HG02678 (cell line): ENCODE measurements around the gene PGPEP1.
"Not testable (repeated sequence)": the region's sequence is repeated elsewhere in the genome, so short reads cannot be mapped to it uniquely, and the experiment has no call there.

Experiments
- ATAC-seq: cut with Tn5 transposase; IDR thresholded peaks from one replicate; pipeline ENCODE4 v1.9.1; 2021; ENCODE audit warnings: mild to moderate bottlenecking, moderate library complexity; ENCODE audit not compliant: unreplicated experiment

PGPEP1 gene

DNA sequence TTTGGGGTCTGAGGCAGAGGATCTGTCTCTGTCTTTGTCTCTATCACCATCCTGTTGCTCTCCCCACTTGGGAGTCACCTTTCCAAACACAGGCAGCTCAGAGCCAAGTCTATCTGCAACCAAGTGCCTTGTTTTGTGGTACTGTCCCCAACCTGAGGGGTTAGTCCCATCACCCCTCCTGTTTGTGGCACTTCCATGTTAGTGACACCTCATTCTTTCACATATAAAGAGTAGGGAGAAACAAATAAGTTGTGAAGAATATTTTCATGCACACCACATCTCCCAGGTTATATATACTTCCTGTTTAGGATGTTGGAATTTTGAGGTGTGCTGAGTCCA lies 49.3 kb downstream of the PGPEP1 start:
- ATAC-seq: no peak

DNA sequence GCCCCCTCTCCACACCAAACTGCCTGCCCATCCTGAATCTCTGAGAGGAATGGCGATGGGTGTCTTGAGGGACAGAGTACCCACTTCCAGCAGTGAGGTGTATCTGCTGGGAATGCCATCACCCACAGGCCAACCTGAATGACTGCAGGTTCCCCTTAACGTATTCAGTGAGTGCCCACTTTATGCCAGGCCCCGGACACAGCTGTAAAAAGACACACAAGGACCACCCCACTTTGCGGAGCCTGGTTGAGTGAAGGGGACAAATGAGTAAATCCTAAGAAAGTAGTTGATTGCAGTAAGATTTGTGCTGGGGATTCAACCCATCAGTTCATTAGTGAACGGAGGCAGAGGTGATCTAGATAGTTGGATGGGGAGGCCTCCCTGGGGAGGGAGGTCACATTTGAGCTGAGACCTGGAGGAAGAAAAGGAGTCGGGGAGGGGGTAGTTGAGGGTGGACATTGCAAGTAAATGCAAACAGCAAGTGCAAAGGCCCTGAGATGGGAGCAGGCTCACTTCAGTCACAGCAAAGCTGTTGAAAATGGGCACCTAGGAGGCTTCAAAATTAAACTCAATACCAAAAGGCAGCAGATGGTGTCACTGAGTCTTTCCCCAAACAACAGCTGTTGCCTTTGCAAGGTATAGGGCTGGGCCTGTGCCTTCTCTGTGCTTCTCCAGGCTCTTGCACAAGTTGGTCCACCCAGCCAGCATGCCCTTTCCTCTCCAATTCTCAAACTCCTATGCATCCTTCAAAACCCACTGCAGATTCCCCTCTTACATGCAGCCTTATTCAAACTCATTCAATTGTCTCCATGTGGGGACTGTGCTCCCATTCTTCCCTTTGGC lies 49.9 kb downstream of the PGPEP1 start:
- no peak for ATAC-seq

DNA sequence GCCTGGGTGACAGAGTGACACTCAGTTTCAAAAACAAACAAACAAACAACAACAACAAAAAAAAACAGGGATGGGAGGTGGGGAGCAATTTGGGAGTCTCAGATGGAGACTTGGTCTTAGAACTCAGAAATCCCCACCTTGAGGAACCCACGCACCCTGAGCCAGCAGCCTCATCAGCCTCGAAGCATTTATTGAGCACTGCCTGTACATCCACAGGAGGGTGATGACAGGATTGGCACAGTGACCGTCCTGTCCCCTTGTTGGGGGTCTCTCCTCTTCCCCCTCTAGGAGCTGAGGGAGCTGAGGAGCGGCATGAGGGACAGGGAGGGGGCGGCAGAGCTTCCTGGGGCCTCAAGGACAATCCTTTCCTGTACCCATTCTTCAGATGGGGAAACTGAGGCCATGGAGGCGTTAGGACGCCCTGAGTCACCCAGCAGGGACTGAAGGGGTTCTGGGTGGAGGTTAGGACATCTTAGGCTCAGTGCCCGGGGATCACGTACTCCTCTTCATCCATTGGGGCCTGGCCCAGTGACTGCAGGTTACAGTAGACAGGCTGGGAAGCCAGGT lies 51.2 kb downstream of the PGPEP1 start:
- no peak for ATAC-seq

DNA sequence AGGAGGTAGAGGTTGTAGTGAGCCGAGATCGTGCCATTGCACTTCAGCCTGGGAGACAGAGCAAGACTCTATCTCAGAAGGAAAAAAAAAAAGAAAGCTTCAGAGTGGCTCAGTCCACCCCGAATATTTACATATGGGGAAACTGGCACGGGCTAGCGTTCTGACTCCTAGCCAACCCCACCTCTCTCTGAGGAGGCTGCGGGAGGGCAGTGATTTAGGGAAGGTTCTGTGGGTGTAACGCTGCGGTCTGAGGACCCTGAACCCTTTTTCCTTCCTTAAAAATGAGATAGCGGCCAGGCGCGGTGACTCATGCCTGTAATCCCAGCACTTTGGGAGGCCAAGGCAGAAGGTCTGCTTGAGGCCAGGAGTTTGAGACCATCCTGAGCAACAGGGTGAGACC lies 52.0 kb downstream of the PGPEP1 start:
- no peak for ATAC-seq

DNA sequence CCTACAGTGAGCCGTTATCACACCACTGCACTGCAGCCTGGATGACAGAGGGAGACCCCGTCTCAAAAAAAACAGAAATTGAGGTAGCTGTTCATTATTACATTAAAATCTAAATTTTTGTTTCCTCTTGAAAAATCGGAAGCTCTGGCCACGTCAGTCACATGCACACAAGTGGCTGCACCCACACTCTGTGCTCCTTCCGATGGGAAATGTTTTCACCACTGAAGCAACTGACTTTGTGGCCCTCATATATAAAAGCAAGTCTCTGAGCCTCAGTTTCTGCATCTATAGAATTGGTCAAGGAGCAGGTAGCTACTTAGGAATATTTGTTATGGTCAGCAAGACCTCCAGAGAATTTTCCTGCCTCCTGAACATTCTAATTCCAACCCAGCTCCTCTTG lies 52.5 kb downstream of the PGPEP1 start:
- no peak for ATAC-seq

DNA sequence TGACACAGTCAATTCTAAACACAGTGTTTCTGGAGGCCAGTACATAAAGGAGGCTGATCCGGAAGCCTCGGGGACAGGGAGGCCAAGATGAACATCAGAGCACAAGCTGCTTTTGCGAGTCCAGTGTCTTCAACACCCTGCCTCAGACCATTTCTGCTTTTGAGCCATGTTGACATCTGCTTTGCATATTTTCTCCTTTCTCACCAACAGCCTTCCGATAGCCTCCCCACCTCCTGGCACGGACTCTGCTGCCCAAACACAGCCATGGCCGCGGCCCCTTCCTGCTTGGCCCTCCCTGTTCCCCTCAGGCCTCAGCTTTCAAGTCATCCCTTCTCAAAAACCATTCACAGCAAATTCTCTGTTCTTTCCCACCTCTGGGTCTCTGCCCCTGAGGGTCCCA lies 53.4 kb downstream of the PGPEP1 start:
- ATAC-seq: no peak

DNA sequence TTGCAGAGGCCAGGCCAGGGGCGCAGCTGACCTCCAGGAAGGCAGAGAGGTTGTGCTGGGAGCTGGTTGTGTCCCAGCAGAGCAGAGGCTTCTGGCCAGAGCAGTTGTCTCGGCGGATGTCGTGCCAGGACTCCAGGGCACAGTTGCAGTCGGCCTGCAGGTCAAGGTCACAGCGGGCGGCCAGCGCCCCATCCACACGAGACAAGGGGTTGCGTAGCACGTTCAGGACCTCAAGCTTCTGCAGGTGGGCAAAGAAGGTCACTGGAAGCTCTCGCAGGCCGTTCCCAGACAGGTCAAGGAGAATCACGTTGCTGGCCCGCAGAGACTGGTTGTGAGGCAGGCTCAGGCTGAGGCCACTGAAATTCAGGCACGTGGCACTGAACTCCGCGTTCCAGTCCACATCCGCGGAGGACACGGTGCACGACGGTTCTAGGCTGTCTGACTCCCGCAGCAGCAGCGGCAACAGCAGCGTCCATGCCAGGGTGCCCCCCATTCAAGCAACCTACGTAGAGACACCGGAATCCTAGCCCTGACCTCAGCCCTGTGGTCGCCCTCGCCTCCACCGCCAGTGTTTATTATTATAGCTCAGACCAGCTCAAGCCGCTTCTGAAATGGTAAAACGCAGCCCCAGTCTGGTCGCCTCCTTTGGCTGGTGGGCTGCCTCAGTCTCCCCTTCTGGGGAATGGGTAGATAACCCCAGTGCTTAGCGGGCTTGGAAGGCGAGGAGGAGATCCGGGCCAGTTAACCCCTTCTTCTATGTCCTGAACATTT lies 56.3 kb downstream of the PGPEP1 start:
- ATAC-seq: no peak

DNA sequence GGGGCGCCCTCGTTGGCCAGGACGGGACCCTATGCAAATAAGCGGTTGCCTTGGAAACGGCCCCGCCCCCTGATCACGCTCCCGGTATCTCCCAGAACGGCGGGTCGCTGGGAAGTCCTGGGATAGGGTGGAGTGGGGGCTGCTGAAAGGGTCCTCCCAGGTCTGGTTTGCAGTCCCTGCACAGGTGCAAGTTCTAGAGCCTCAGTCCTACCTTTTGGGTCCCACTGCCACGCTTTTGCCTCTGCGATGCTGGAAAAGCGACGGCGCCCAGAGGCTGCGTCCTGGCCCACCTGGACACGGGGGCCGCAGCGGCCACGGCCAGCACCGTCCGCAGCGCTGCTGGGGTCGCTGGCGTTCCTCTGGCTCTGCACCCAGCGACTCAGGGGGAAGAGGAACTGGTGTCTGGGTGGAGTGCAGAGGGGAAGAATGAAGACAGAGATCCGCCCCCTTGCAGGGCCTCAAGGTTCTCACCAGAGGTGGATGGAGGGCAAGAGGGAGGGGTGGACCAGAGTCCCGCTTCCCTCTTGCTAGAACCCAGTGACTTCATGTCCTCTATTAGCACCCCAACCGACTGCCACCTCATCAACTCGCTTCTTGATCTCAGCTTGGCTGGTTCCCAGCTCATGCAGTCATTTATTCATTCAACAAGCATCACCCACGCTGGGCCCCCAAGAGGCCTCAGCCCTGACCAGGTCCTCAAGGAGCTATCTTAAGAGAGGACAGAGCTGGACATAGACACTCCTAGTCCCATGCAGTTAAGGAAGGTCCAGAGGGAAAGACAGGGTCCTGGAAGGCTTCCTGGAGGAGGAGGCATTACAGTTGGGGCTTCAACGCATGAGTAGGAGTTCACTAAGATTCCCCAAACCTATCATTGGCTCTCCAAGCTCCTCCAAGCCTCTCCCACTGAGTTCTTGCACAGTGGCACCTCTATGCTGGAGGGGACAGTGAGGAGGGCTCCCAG lies 57.1 kb downstream of the PGPEP1 start, which contains the start of gene LRRC25:
Gene LRRC25 (minus strand): TSS at position 381 of the 961 bp plus-strand sequence. CDS start 659 bp downstream, outside the sequence.
- ATAC-seq: no peak

DNA sequence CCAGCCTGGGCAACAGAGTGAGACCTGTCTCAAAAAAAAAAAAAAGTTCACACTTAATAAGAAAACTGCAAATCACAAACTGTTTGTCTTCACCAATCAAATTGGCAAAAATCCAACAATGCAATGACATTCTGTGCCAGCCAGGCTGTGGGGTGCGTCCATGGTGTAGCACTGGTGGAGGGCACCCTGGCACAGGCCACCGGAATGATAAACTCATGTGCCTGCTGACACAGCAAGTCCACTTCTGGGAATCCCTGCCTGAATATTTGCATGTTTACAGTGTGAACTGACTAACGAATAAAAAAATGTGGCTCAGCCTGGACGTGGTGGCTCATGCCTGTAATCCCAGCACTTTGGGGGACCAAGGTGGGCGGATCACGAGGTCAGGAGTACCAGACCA lies 58.6 kb downstream of the PGPEP1 start:
- no peak for ATAC-seq

DNA sequence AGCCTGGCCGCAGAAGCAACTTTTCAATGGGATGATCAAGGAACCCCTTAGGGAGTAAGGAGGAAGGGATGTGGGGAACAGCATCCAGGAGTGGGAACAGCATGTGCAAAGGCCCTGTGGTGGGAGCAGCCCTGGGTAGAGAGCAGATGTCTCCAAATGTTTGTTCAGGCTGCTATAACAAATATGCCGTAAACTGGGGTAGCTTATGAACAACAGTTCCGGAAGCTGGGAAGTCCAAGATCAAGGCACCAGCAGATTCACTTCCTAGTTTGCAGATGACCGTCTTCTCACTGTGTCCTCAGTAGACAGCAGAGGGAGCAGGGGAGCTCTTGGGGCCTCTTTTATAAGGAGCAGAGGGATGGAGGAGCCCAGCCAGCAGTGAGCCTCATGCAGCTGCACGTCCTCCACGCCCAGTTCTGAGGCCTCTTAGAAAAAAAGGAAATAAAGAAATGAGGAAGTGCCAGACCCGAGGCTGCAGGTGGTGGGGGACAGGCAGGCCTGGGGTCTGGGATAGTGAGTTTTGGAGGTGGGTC lies 61.2 kb downstream of the PGPEP1 start:
- no peak for ATAC-seq

DNA sequence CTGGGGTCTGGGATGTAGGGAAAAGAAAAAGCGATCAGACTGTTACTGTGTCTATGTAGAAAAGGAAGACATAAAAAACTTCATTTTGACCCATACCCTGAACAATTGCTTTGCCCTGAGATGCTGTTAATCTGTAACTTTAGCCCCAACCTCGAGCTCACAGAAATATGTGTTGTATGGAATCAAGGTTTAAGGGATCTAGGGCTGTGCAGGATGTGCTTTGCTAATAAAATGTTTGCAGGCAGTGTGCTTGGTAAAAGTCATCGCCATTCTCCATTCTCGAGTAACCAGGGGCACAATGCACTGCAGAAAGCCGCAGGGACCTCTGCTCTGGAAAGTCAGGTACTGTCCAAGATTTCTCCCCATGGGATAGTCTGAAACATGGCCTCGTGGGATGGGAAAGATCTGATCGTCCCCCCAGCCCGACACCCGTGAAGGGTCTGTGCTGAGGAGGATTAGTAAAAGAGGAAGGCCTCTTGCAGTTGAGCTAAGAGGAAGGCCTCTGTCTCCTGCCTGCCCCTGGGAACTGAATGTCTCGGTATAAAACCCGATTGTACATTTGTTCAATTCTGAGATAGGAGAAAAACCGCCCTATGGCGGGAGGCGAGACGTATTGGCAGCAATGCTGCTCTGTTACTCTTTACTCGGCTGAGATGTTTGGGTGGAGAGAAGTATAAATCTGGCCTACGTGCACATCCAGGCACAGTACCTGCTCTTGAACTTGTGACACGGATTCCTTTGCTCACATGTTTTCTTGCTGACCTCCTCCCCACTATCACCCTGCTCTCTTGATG lies 62.3 kb downstream of the PGPEP1 start:
- not testable (repeated sequence) for ATAC-seq

DNA sequence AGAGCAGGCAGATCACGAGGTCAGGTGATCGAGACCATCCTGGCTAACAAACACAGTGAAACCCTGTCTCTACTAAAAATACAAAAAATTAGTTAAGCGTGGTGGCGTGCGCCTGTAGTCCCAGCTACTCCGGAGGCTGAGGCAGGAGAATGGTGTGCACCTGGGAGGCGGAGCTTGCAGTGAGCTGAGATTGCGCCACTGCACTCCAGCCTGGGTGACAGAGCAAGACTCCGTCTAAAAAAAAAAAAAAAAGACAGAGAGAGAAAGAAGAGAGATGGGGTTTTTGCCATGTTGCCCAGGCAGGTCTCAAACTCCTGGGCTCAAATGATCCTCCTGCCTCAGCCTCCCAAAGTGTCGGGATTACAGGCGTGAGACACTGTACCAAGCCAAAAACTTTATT lies 65.4 kb downstream of the PGPEP1 start:
- ATAC-seq: not testable (repeated sequence)

DNA sequence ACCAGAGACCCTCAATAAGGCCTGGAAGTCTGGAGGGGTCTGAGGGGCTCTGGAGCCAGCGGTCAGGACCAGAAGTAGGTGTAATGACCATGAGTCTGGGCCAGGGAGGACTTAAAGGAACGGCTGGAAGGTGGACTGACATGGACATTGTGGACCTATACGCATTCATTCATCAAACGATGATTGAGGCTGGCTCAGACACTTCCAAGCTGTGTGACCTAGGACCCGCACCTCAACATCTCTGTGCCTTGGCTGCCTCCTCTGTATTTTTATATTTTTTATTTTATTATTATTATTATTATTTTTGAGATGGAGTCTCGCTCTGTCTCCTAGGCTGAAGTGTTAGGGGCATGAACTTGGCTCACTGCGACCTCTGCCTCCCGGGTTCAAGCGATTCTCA lies 66.4 kb downstream of the PGPEP1 start:
- ATAC-seq: no peak

DNA sequence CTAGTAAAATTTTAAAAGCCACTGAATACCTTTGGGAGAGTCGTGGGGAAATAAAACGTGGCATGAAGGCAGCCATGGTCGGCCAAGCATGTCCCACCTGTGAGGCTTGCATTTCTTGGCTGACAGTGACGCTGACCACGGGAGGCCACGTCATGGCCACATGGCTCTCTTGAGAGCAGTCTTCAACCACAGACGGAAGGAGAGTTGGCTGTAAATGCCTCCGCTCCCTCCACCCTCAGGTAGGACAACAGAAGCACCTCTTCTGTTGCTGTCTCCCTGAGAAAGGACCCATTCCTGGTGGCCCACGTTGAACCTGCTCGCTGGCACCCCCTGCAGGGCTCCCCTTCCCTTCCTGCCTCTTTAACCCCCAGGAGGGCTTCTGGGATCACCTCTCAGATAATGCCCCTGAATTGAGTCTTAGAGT lies 67.7 kb downstream of the PGPEP1 start:
- no peak for ATAC-seq

DNA sequence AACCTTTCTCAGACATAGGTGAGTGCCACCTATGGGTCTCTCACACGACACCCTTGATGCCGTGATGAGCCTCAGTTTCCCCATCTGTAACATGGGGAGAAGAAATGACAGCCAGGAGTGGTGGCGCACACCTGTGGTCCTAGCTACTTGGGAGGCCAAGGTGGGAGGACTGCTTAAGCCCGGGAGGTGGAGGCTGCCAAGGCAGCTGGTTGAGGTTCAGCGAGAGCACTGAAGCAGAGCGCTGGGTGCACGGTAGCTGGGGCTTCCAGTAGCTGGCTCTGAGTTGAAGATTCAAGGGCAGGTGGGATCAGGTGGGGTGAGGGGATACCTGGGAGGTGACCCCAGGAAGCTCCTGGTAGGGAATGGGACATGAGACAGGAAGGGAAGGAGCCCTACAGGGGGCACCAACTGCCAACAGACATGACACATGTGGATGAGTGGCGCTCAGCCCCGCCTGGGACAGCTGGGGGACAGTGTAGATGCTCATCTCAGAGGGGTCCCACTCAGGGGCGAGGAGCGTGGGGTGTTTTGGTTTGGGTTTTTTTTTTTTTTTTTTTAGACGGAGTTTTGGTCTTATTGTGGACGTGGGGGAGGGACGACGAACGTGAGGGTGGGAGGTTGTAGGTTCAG lies 72.3 kb downstream of the PGPEP1 start:
- no peak for ATAC-seq

DNA sequence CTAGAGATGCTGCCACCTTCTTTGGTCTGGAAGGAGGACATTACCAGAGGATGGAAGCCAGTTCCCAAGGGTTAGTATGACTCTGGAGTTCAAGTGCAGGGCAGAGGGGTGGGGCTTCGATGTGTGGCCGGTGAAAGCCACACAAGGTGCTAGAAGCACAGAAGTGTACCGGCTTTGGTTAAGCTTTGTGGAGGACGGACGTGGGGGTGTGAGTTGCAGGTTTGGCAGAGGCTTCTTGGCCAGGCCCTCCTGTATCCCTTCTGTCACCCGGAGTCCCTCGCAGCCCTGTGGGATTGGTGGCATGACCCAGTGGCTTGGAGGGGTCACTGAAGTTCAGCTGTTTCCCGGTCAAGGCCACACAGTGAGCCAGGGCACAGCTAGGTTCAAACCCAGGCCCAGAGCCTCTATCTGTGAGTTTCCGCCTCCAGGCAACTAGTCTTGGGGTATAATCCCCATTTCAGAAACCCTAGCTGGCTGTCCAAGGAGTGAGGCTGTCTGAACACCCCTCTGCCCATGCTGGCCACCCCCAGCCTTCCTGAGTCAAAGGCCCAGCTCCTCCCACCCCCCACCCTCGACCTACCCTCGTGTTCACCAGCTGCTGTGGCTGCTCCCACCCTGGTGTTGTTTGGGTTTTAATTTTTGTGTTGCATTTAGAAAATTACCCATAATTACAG lies 74.2 kb downstream of the PGPEP1 start:
- no peak for ATAC-seq

DNA sequence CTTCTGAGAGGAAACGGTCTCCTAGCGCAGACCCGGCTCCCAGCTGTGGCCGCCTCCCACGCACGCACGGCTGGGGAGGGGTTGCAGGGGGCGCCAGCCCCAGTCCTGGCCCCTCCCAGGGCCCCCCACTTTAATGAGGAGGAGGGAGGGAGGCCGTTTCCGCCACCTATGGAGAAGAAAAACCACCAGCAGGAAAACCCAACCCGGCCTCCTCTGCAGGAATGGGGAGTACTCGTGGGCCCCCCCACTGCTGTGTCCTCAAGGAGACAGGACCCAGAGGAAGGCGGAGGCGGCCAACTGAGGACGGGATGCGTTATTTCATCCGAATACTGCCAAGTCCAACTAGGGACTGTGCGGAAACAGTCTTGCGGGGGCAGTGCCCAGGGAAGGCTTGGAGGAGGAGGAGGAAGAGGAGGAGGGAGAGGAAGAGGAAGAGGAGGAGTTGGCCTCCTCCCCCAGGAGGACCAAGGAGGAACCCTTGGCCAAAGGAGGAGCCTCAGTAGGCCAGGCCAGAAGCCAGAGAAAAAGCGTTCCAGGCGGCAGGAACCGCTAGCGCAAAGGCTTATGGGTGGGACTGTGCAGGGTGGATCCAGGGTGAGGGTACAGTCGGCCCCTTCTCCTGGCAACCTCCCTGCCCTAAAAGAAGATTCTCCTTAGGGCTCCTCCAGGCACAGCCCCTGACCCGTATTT lies 74.9 kb downstream of the PGPEP1 start:
- no peak for ATAC-seq

DNA sequence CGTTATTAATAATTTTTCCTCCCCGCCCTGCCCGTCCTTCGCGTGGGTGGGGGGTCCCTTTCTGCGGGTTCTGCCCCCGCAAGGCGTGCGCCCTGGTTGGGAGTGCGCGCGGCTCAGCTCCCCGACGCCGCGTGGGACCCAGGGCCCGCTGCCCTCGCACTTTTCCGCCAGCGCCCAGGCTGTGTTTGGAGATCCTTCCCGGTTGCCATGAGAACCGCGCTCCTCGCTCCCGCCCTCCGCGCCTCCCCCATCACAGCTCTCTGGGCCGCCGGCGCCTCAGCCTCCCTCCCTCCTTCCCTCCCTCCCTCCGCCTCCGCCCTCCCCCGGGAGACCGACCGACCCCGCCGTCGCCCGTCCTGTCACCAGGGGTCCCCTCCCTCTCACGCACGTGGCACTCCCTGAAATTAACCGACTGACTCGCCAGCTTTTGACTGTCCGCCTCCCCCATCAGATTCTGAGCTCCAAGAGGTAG lies 76.4 kb downstream of the PGPEP1 start:
- ATAC-seq: no peak
